SK-N-SH (cell line): ENCODE measurements around the gene RAPGEF4. TPM values are rescaled to one million over a fixed set of nuclear protein-coding genes. Genes with fewer than 3 reads are reported as not detected.

ENCODE experiments used
- CTCF ChIA-PET: fragments of 300-600, 350-600 bp; formaldehyde crosslinking; extraction: SDS; loops from one replicate; lab custom pipeline; 2021; lab: Yijun Ruan, JAX
- POLR2A ChIA-PET: fragments of 350-600 bp; sonication (Branson Sonifier 250); formaldehyde crosslinking; extraction: SDS; loops from one replicate; lab custom pipeline; 2020; ENCODE audit warnings: antibody characterized with exemption, inconsistent platforms; lab: Yijun Ruan, JAX
- DNase-seq: peaks from one replicate; pipeline ENCODE4 v3.0.0; 2012
- H2AFZ ChIP-seq: fragments of 200-600 bp; sonication (generic); 2 replicates; pipeline ENCODE4 v1.8.1; 2016; ENCODE audit warnings: antibody characterized with exemption, mild to moderate bottlenecking, low read depth
- H3F3A ChIP-seq: fragments of 200-600 bp; sonication (generic); replicated peaks from 2 replicates; pipeline ENCODE3; 2016; ENCODE audit warnings: antibody characterized with exemption, mild to moderate bottlenecking; ENCODE audit not compliant: insufficient read depth
- H3K27ac ChIP-seq, 2 experiments: fragments of 200-500 bp in 1 of 2; fragments of 200-600 bp in 1 of 2; sonication (Bioruptor generic) in 1 of 2; sonication (generic), shearing (Covaris generic) in 1 of 2; 2 replicates each; pipeline versions ENCODE4 v1.5.1 to v1.6.1; 2014 to 2016; ENCODE audit warnings: low read depth in 2 of 2, inconsistent platforms in 1 of 2, low read length in 1 of 2, mild to moderate bottlenecking in 1 of 2, mixed read lengths in 1 of 2
- H3K27me3 ChIP-seq: fragments of 200-600 bp; sonication (generic), shearing (Covaris generic); 2 replicates; pipeline ENCODE4 v1.6.1; 2016; ENCODE audit warnings: mixed run types; ENCODE audit not compliant: insufficient read depth
- H3K36me3 ChIP-seq, 2 experiments: fragments of 200-500 bp in 1 of 2; fragments of 200-600 bp in 1 of 2; sonication (Bioruptor generic) in 1 of 2; sonication (generic) in 1 of 2; replicated peaks in 1 of 2; 2 replicates each; pipeline versions ENCODE3 to v1.5.1; 2014 to 2016; ENCODE audit warnings: low read length in 1 of 2, mild to moderate bottlenecking in 1 of 2; ENCODE audit not compliant: insufficient read depth in 2 of 2, control insufficient read depth in 1 of 2
- H3K4me1 ChIP-seq, 2 experiments: fragments of 200-500 bp in 1 of 2; fragments of 200-600 bp in 1 of 2; sonication (Bioruptor generic) in 1 of 2; sonication (generic), shearing (Covaris generic) in 1 of 2; 2 replicates each; pipeline versions ENCODE4 v1.5.1 to v1.6.1; 2014 to 2016; ENCODE audit warnings: low read depth in 1 of 2, low read length in 1 of 2, mixed run types in 1 of 2; ENCODE audit not compliant: insufficient read depth in 2 of 2, control insufficient read depth in 1 of 2
- H3K4me2 ChIP-seq: fragments of 200-600 bp; sonication (generic), shearing (Covaris generic); 2 replicates; pipeline ENCODE4 v1.6.1; 2017; ENCODE audit warnings: mixed run types
- H3K4me3 ChIP-seq, 2 experiments: fragments of 200-500 bp in 1 of 2; fragments of 200-600 bp in 1 of 2; sonication (Bioruptor generic) in 1 of 2; sonication (generic), shearing (Covaris generic) in 1 of 2; 2 replicates each; pipeline versions ENCODE4 v1.5.1 to v1.8.1; 2014 to 2016; ENCODE audit warnings: low read depth in 2 of 2, inconsistent platforms in 1 of 2, low read length in 1 of 2, mild to moderate bottlenecking in 1 of 2, mixed read lengths in 1 of 2, moderate library complexity in 1 of 2
- H3K79me2 ChIP-seq: fragments of 200-600 bp; sonication (generic); 2 replicates; pipeline ENCODE4 v1.8.1; 2017; ENCODE audit warnings: mild to moderate bottlenecking; ENCODE audit not compliant: insufficient read depth
- H3K9ac ChIP-seq: fragments of 200-600 bp; sonication (generic); 2 replicates; pipeline ENCODE4 v1.6.1; 2017; ENCODE audit warnings: mixed run types
- H3K9me2 ChIP-seq: fragments of 200-600 bp; sonication (generic); 2 replicates; pipeline ENCODE4 v1.6.1; 2017; ENCODE audit warnings: mixed run types
- H3K9me3 ChIP-seq: fragments of 200-600 bp; sonication (generic); 2 replicates; pipeline ENCODE4 v1.6.1; 2017; ENCODE audit warnings: mixed run types, mild to moderate bottlenecking, moderate library complexity
- H4K20me1 ChIP-seq: fragments of 200-600 bp; sonication (generic); 2 replicates; pipeline ENCODE4 v1.6.1; 2017; ENCODE audit warnings: mild to moderate bottlenecking, mixed run types; ENCODE audit not compliant: insufficient read depth
- EP300 ChIP-seq, 2 experiments: IDR thresholded peaks; 2 replicates each; pipeline versions ENCODE4 v1.4.0 to v1.6.1; 2012; ENCODE audit warnings: borderline replicate concordance in 1 of 2, low read depth in 1 of 2, low read length in 1 of 2
- EZH2phosphoT487 ChIP-seq: fragments of 200-600 bp; sonication (generic); IDR thresholded peaks from 2 replicates; pipeline ENCODE4 v1.6.1; 2017; ENCODE audit warnings: low read depth, mixed run types, mild to moderate bottlenecking, antibody characterized with exemption, moderate library complexity, borderline replicate concordance
- FOXJ3 ChIP-seq: sonication (generic); formaldehyde crosslinking; IDR thresholded peaks from 2 replicates; pipeline ENCODE4 v1.5.1; 2020; ENCODE audit warnings: mild to moderate bottlenecking, missing genetic modification reagents
- GABPA ChIP-seq: IDR thresholded peaks from 2 replicates; pipeline ENCODE4 v1.4.0; 2012; ENCODE audit warnings: low read depth, mild to moderate bottlenecking
- JUND ChIP-seq: IDR thresholded peaks from 2 replicates; pipeline ENCODE4 v1.4.0; 2012
- NFIC ChIP-seq: IDR thresholded peaks from 2 replicates; pipeline ENCODE4 v1.4.0; 2012; ENCODE audit warnings: borderline replicate concordance
- RXRA ChIP-seq: IDR thresholded peaks from 2 replicates; pipeline ENCODE4 v1.4.0; 2012; ENCODE audit warnings: low read depth, mild to moderate bottlenecking, borderline replicate concordance
- SIN3A ChIP-seq: IDR thresholded peaks from 2 replicates; pipeline ENCODE4 v1.6.1; 2012; ENCODE audit warnings: low read depth, mild to moderate bottlenecking, low read length, moderate library complexity, borderline replicate concordance
- TAF1 ChIP-seq: IDR thresholded peaks from 2 replicates; pipeline ENCODE4 v1.6.1; 2012; ENCODE audit warnings: low read depth, mild to moderate bottlenecking, low read length, moderate library complexity, borderline replicate concordance
- YY1 ChIP-seq: IDR thresholded peaks from 2 replicates; pipeline ENCODE4 v1.4.0; 2012; ENCODE audit warnings: low read depth, mild to moderate bottlenecking
- WGBS: methylation state at CpG from one replicate; pipeline ENCODE4 v1.1.6; 2017; ENCODE audit warnings: low lambda C conversion rate; 5-methylcytosine and 5-hydroxymethylcytosine counted together
- polyA plus RNA-seq, 3 experiments: library from polyadenylated mRNA; depleted of rRNA; stranded (reverse); fragments of >200 nt; gene quantifications; 2 replicates each; pipeline ENCODE4 v1.2.3, GENCODE V29; 2012
- TF ChIP-seq, protein P1 (sequence below): IDR thresholded peaks from 2 replicates; pipeline ENCODE4; 2012
- TF ChIP-seq, protein P2 (sequence below): fragments of 200-600 bp; sonication (generic); IDR thresholded peaks from 2 replicates; pipeline ENCODE4 v1.6.1; 2017; ENCODE audit warnings: antibody characterized with exemption, mild to moderate bottlenecking, moderate library complexity
- TF ChIP-seq, protein P3 (sequence below): fragments of 150-350 bp; IDR thresholded peaks from 2 replicates; pipeline ENCODE4 v1.6.1; 2017; ENCODE audit warnings: antibody characterized with exemption, low read length, low read depth, borderline replicate concordance

The RAPGEF4 gene
- polyA plus RNA-seq, 1 of the 3 experiments (the other 2 are of a cell fraction) = 0.30 TPM

DNA sequence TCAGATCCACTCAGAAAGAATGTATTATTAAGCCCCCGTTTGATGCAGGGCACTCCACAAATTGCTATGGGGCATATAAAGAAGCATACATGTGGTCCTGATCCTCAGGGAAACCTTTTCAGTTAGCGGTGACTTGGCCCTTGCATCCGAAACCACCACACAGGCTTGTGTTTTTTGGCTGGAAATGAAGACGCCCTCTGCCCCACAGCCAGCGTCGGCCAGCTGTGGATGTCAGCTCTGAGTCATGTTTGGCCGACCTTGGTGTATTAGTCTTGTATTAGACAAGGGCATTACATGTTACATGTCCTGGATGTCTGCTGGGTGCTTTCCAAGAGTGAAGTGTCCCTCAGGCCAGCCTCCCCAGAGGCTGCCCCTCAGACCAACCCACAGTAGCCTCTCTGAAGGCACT, 232.4 kb downstream of the RAPGEF4 start:
- ChIA-PET CTCF (interaction anchor here (1.4 to 1.5 kb wide), 2 partner anchors 36 to 54 kb away, joined by 3 to 5 read pairs; no protein-coding TSS in a partner anchor), POLR2A (no interaction called here)
- no peaks in the 10 kb centered on the region for H3K9me2 ChIP-seq
- H3K4me2 ChIP-seq = peak overlapping the region; percentile 24; the same call in 1 of the 2 replicates
- WGBS = 49% methylated on average over 3 of the region's 7 CpGs
- no peaks in the 10 kb centered on the region for H3F3A ChIP-seq
- H3K9ac ChIP-seq = no peak overlapping the region
- DNase-seq = no peak
- 0 out of 2 replicates have a peak, but pooled peaks have one; percentile 24 for TF ChIP-seq NFIC
- no peak for TF ChIP-seq TAF1
- no peaks in the 10 kb centered on the region for H3K9me3 ChIP-seq
- no peak overlapping the region for H3K27ac ChIP-seq
- no peaks in the 10 kb centered on the region; a peak in 1 of 4 replicates for H3K4me1 ChIP-seq
- H4K20me1 ChIP-seq = no peaks in the 10 kb centered on the region
- H3K4me3 ChIP-seq = no peak overlapping the region
- no peaks in the 10 kb centered on the region for H3K27me3 ChIP-seq
- no peaks in the 10 kb centered on the region for H3K79me2 ChIP-seq
- H2AFZ ChIP-seq = no peak overlapping the region
- H3K36me3 ChIP-seq = no peaks in the 10 kb centered on the region

DNA sequence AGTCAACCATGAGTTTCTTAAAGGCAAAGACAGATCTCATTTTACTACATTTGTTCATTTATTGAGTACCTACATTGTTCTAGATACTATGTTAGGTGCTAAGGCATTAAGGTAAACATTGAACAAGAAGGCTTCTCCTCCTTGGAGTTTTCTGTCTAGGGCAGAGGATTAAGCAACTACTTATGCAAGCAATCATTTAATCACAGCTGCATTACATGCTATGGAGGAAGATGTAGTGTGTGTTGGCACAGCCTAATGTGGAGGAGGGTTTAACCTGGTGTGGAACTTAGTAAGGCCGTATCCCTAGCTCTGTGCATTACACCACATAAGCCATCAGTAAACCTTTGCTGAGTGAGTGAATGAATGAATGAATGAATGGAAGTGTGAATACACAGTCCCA, 233.5 kb downstream of the RAPGEF4 start:
- no peak for TF ChIP-seq NFIC
- TF ChIP-seq YY1 = no peak
- no peak for TF ChIP-seq EZH2phosphoT487
- TF ChIP-seq, protein P1, sequence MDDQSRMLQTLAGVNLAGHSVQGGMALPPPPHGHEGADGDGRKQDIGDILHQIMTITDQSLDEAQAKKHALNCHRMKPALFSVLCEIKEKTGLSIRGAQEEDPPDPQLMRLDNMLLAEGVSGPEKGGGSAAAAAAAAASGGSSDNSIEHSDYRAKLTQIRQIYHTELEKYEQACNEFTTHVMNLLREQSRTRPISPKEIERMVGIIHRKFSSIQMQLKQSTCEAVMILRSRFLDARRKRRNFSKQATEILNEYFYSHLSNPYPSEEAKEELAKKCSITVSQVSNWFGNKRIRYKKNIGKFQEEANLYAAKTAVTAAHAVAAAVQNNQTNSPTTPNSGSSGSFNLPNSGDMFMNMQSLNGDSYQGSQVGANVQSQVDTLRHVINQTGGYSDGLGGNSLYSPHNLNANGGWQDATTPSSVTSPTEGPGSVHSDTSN = no peak
- TF ChIP-seq JUND = no peak
- TF ChIP-seq, protein P2, sequence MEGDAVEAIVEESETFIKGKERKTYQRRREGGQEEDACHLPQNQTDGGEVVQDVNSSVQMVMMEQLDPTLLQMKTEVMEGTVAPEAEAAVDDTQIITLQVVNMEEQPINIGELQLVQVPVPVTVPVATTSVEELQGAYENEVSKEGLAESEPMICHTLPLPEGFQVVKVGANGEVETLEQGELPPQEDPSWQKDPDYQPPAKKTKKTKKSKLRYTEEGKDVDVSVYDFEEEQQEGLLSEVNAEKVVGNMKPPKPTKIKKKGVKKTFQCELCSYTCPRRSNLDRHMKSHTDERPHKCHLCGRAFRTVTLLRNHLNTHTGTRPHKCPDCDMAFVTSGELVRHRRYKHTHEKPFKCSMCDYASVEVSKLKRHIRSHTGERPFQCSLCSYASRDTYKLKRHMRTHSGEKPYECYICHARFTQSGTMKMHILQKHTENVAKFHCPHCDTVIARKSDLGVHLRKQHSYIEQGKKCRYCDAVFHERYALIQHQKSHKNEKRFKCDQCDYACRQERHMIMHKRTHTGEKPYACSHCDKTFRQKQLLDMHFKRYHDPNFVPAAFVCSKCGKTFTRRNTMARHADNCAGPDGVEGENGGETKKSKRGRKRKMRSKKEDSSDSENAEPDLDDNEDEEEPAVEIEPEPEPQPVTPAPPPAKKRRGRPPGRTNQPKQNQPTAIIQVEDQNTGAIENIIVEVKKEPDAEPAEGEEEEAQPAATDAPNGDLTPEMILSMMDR = no peak
- TF ChIP-seq TAF1 = no peak
- H3K9me2 ChIP-seq = no peaks in the 10 kb centered on the region
- no peaks in the 10 kb centered on the region for H4K20me1 ChIP-seq
- no peak for DNase-seq
- no peak overlapping the region for H3K27ac ChIP-seq
- ChIA-PET POLR2A (no interaction called here), CTCF (no interaction called here)
- H3K27me3 ChIP-seq = no peaks in the 10 kb centered on the region
- H2AFZ ChIP-seq = no peak overlapping the region
- H3K4me3 ChIP-seq = no peak overlapping the region
- H3K4me2 ChIP-seq = no peak overlapping the region
- H3K9ac ChIP-seq = no peak overlapping the region
- no peaks in the 10 kb centered on the region; a peak in 1 of 4 replicates for H3K4me1 ChIP-seq
- no peaks in the 10 kb centered on the region for H3K9me3 ChIP-seq
- no peaks in the 10 kb centered on the region for H3F3A ChIP-seq
- no peaks in the 10 kb centered on the region for H3K36me3 ChIP-seq
- H3K79me2 ChIP-seq = no peaks in the 10 kb centered on the region
- WGBS = 75% methylated on average over 1 of the region's 1 CpG

DNA sequence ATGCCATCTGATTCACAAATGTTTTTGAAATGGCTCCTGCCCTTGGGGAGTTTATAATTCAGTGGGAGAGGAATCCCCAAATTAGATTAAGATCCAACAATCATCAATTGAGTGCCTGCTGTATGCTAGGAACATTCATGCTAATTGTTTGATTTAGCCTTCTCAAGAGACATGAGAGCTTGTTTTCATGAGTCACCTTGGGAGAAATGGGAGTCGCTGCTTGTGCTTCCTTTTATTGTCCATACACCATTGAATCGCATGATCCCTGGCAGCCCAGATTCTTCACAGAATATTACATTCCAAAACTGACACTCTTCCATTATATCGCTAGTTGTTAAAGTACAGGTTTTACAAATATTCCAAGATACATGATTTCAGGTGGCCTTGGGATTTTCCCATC, 234.0 kb downstream of the RAPGEF4 start:
- no peaks in the 10 kb centered on the region; a peak in 1 of 4 replicates for H3K4me1 ChIP-seq
- ChIA-PET POLR2A (no interaction called here), CTCF (no interaction called here)
- no peaks in the 10 kb centered on the region for H3K9me3 ChIP-seq
- no peaks in the 10 kb centered on the region for H3F3A ChIP-seq
- H4K20me1 ChIP-seq = no peaks in the 10 kb centered on the region
- no peak overlapping the region for H3K4me2 ChIP-seq
- no peaks in the 10 kb centered on the region for H3K79me2 ChIP-seq
- no peaks in the 10 kb centered on the region for H3K9me2 ChIP-seq
- no peak overlapping the region for H3K9ac ChIP-seq
- no peak overlapping the region for H3K27ac ChIP-seq
- H2AFZ ChIP-seq = no peak overlapping the region
- no peak for TF ChIP-seq EP300 (IDR thresholded peaks at IDR 0.05; ENCODE audit: borderline replicate concordance in 1 of 2, low read depth in 1 of 2, low read length in 1 of 2)
- no peak for TF ChIP-seq FOXJ3 (CRISPR knock-in tag)
- TF ChIP-seq SIN3A = no peak
- TF ChIP-seq, protein P3, sequence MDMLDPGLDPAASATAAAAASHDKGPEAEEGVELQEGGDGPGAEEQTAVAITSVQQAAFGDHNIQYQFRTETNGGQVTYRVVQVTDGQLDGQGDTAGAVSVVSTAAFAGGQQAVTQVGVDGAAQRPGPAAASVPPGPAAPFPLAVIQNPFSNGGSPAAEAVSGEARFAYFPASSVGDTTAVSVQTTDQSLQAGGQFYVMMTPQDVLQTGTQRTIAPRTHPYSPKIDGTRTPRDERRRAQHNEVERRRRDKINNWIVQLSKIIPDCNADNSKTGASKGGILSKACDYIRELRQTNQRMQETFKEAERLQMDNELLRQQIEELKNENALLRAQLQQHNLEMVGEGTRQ = no peak
- no peak for TF ChIP-seq RXRA
- no peak for TF ChIP-seq GABPA
- no peak overlapping the region for H3K4me3 ChIP-seq
- 96% methylated on average over 3 of the region's 3 CpGs for WGBS
- DNase-seq = no peak
- H3K36me3 ChIP-seq = no peaks in the 10 kb centered on the region
- H3K27me3 ChIP-seq = no peaks in the 10 kb centered on the region
